Pancreas (tissue), 10 donors: Measurements from ENCODE around the gene PET100. TPM values are rescaled to one million over a fixed set of nuclear protein-coding genes. Genes with fewer than 3 reads are reported as not detected.

ENCODE experiments used
- ATAC-seq, 4 donors: fragments of 200-7000 bp; cut with Tn5 transposase; one replicate each; pipeline versions ENCODE4 v1.8.0 to v1.9.1; 2020; ENCODE audit warnings: mild to moderate bottlenecking in 4 of 4, moderate library complexity in 4 of 4
- DNase-seq, 6 donors: peaks; one replicate each; pipeline ENCODE4 v3.0.0-alpha.2; 2020
- FAIRE-seq: peaks from 2 replicates; lab custom pipeline; 2012; peaks lifted over from hg19 to GRCh38; lab: Jason Lieb, UNC
- H3K27ac ChIP-seq, 4 donors: fragments of 200-600 bp; sonication (generic); 1 replicate in 3 of 4; 2 replicates in 1 of 4; pipeline versions ENCODE4 v1.5.0 to v1.8.0; 2020
- H3K27me3 ChIP-seq, 4 donors: fragments of 200-600 bp; one replicate each; pipeline ENCODE4 v1.8.0; 2021
- H3K36me3 ChIP-seq, 3 donors: fragments of 200-600 bp; sonication (generic) in 1 of 3; one replicate each; pipeline versions ENCODE4 v1.5.0 to v1.8.0; 2020 to 2021
- H3K4me1 ChIP-seq, 3 donors: fragments of 200-600 bp; one replicate each; pipeline ENCODE4 v1.8.0; 2021
- H3K4me3 ChIP-seq, 4 donors: fragments of 200-600 bp; sonication (generic) in 2 of 4; one replicate each; pipeline versions ENCODE4 v1.5.0 to v1.8.0; 2020 to 2021
- H3K9me3 ChIP-seq, 4 donors: fragments of 200-600 bp; one replicate each; pipeline ENCODE4 v1.8.0; 2021
- CTCF ChIP-seq, 4 donors: fragments of 200-600 bp; sonication (generic) in 3 of 4; IDR thresholded peaks; one replicate each; pipeline versions ENCODE4 v1.5.0 to v1.8.0; 2021; ENCODE audit warnings: antibody characterized with exemption in 4 of 4
- WGBS, 2 donors: extraction: QIAGEN DNeasy Blood & Tissue Kit; methylation state at CpG; one replicate each; pipeline ENCODE4 v1.1.7; 2013; 5-methylcytosine and 5-hydroxymethylcytosine counted together
- intact Hi-C, 3 donors: fragments of 100-400 bp; cut with DNase I; formaldehyde crosslinking; loops; one replicate each; pipeline versions ENCODE4 v1.11.1 to v1.14.2; 2022
- polyA plus RNA-seq, 2 donors: library from polyadenylated mRNA; stranded (reverse); fragments of 200-250 nt; gene quantifications; one replicate each; pipeline ENCODE4 v1.2.3, GENCODE V29; 2013
- total RNA-seq, 6 donors: library from RNA; stranded (reverse); fragmentation: NEBNext Ultra II Directional in 4 of 6; extraction: Animal tissue kit (Norgen Biotek cat#: 25700) in 4 of 6; gene quantifications; one replicate each; pipeline versions ENCODE4 v1.2.1 to v1.2.4, GENCODE V29; 2021 to 2023
- donor health status: healthy with polysubstance abuse.
- donor health status: DM: no; HTN: no; CAD: no; lungs with moderate emphysema.
- donor health status: DM: no; HTN: no; CAD: no.
- donor health status: control.
- donor health status: control.
- donor health status: Bipolar disorder and iron deficiency.
- donor health status: DM: yes; HTN: yes; CAD: no.
- donor health status: DM: no; HTN: no; CAD: no.
- donor health status: DM: no; HTN: no; CAD: no.
- donor health status: DM: yes; HTN: yes; CAD: no.

The PET100 gene
- total and polyA plus RNA-seq, 8 donors, result 31.6 to 95.6 (median 50.8) TPM

GRCh38 chr19:7631577-7631976, 2.0 kb downstream of the PET100 start:
- H3K36me3 ChIP-seq, result no peaks in the 10 kb centered on the region
- TF ChIP-seq CTCF (IDR thresholded peaks at IDR 0.05), result no peak
- 84 to 90% methylated on average over 12 of the region's 12 CpGs for WGBS, 2 donors
- FAIRE-seq (no peak), ATAC-seq (no peak), DNase-seq (peak in 1 of 6 donors; percentile 58)
- no peaks in the 10 kb centered on the region for H3K9me3 ChIP-seq
- H3K4me1 ChIP-seq, result peaks cover 11 to 19% (median 16%) of the 10 kb centered on the region in 3 donors
- no peak overlapping the region for H3K4me3 ChIP-seq
- intact Hi-C loops, result no loop called here
- no peaks in the 10 kb centered on the region for H3K27me3 ChIP-seq
- no peak overlapping the region for H3K27ac ChIP-seq

- Histone ChIP-seq H3K27me3 (no peaks in the 10 kb centered on the region), H3K36me3 (no peaks in the 10 kb centered on the region), H3K9me3 (no peaks in the 10 kb centered on the region), H3K27ac (no peak overlapping the region), H3K4me1 (peaks cover 11 to 20% (median 16%) of the 10 kb centered on the region in 3 donors), H3K4me3 (no peak overlapping the region)
- TF ChIP-seq CTCF (IDR thresholded peaks at IDR 0.05), result no peak
- FAIRE-seq, result no peak
- 85 to 90% methylated on average over 40 of the region's 40 CpGs for WGBS, 2 donors
- DNase-seq, result peak in 1 of 6 donors; percentile 83
- no peak for ATAC-seq
- intact Hi-C loops, result no loop called here
Observed at GRCh38 chr19:7632340-7633203, 3.0 kb downstream of the PET100 start.

GRCh38 chr19:7633698-7634097, 4.1 kb downstream of the PET100 start, which contains the start of gene PCP2:
TSS of gene PCP2 (minus strand) at chr19:7633719. CDS start at chr19:7633457, 262 bp downstream.
- Histone ChIP-seq H3K4me1 (peaks cover 5 to 12% (median 8%) of the 10 kb centered on the region in 3 donors), H3K4me3 (no peak within 1 kb of the TSS), H3K27me3 (no peaks in the 10 kb centered on the region), H3K27ac (no peak within 1 kb of the TSS), H3K9me3 (no peaks in the 10 kb centered on the region), H3K36me3 (no peaks in the 10 kb centered on the region)
- no peak for ATAC-seq
- 0 to 12% methylated on average over 1 to 2 of the region's 2 CpGs for WGBS, 2 donors
- intact Hi-C loops, result no loop called here
- no peak for FAIRE-seq
- no peak for TF ChIP-seq CTCF (IDR thresholded peaks at IDR 0.05)
- DNase-seq, result peak in 1 of 6 donors; percentile 39

GRCh38 chr19:7635670-7636069, 6.1 kb downstream of the PET100 start:
- no peak for ATAC-seq
- no peak overlapping the region for H3K27ac ChIP-seq
- FAIRE-seq, result no peak
- no peak overlapping the region for H3K4me3 ChIP-seq
- WGBS, 2 donors, result 51 to 58% methylated on average over 6 of the region's 6 CpGs
- no peaks in the 10 kb centered on the region for H3K27me3 ChIP-seq
- H3K4me1 ChIP-seq, result peaks cover 1 to 6% (median 3%) of the 10 kb centered on the region in 3 donors
- intact Hi-C loops, result no loop called here
- DNase-seq, result no peak
- no peak for TF ChIP-seq CTCF (IDR thresholded peaks at IDR 0.05)
- no peaks in the 10 kb centered on the region for H3K36me3 ChIP-seq
- H3K9me3 ChIP-seq, result no peaks in the 10 kb centered on the region

- no peaks in the 10 kb centered on the region for H3K9me3 ChIP-seq
- no peaks in the 10 kb centered on the region for H3K36me3 ChIP-seq
- peaks cover 0 to 4% (median 0%) of the 10 kb centered on the region in 3 donors for H3K4me1 ChIP-seq
- intact Hi-C loops, result no loop called here
- FAIRE-seq (no peak), ATAC-seq (no peak), DNase-seq (peak in 1 of 6 donors; percentile 68)
- H3K27me3 ChIP-seq, result no peaks in the 10 kb centered on the region
- 67% methylated on average over 16 of the region's 16 CpGs for WGBS, 2 donors
- no peak for TF ChIP-seq CTCF (IDR thresholded peaks at IDR 0.05)
- H3K4me3 ChIP-seq, result peak overlapping the region in 3 of 4 donors; percentile 77 to 90 (median 87)
- H3K27ac ChIP-seq, result peak overlapping the region; percentile 76 to 83 (median 80)
Observed at GRCh38 chr19:7636317-7636690, 6.7 kb downstream of the PET100 start.
